PC-3 (cell line): ENCODE measurements around the gene ZNF678.

ENCODE experiments used
- EZH2 ChIP-seq: fragments of 300-600 bp; sonication (generic); IDR thresholded peaks from one replicate; pipeline ENCODE4 v1.6.1; 2017; ENCODE audit warnings: antibody characterized with exemption, mild to moderate bottlenecking, low read length; ENCODE audit not compliant: unreplicated experiment
- EZH2phosphoT487 ChIP-seq: fragments of 300-600 bp; sonication (generic); IDR thresholded peaks from 2 replicates; pipeline ENCODE4 v1.6.1; 2018; ENCODE audit warnings: mild to moderate bottlenecking, antibody characterized with exemption, low read length, borderline replicate concordance
- TF ChIP-seq, protein P1 (sequence below): fragments of 300-600 bp; sonication (generic); conservative IDR thresholded peaks from 2 replicates; pipeline ENCODE4 v1.5.1; 2017; ENCODE audit warnings: antibody characterized with exemption, low read depth, mild to moderate bottlenecking, low read length

DNA sequence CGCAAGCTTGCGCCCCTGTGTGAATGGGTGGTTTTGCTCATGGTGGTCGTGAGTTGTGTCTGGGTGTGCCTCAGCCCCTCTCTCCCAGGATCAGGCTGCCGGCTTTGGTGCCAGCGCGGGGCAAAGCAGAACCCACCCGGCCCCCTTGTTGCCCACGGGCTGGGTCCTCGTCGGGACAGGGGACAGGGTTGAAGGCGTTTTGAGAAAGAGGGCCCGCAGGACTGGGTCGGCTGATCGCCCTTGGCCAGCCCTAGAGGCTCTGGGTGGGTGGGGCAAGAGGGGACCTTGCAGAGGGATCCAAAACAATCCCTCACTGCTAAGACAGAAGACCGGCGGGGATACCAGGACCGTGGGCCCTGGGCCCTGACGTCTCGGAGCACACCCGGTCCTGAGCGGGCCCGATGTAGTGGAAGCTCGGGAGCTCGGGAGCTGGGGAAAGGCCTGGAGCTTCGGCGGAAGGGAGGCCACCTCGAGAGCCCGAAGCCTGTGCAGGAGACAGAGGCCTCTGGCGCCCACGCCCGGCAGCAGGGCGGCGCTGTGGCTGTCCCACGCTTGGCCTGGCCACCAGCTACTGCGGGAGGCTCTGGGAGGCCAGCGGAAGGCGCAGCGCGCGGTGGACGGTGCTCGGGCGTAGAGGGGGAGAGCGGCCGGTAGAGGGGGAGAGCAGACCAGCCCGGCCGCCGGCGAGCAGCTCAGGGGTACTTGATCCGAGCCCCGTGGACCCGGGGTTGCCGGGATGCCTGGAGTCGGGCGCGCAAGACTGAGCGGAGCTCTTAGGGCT lies 2.8 kb upstream of the ZNF678 start:
- TF ChIP-seq, protein P1, sequence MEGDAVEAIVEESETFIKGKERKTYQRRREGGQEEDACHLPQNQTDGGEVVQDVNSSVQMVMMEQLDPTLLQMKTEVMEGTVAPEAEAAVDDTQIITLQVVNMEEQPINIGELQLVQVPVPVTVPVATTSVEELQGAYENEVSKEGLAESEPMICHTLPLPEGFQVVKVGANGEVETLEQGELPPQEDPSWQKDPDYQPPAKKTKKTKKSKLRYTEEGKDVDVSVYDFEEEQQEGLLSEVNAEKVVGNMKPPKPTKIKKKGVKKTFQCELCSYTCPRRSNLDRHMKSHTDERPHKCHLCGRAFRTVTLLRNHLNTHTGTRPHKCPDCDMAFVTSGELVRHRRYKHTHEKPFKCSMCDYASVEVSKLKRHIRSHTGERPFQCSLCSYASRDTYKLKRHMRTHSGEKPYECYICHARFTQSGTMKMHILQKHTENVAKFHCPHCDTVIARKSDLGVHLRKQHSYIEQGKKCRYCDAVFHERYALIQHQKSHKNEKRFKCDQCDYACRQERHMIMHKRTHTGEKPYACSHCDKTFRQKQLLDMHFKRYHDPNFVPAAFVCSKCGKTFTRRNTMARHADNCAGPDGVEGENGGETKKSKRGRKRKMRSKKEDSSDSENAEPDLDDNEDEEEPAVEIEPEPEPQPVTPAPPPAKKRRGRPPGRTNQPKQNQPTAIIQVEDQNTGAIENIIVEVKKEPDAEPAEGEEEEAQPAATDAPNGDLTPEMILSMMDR = no peak
- TF ChIP-seq EZH2 (no peak), EZH2phosphoT487 (no peak)
